Smooth muscle cell (in vitro differentiated cells): ENCODE results near the gene PBX3. TPM values are rescaled to one million over a fixed set of nuclear protein-coding genes. Genes with fewer than 3 reads are reported as not detected.

Experiments
- DNase-seq: peaks from one replicate; lab custom pipeline; 2025; ENCODE audit not compliant: unreplicated experiment; lab: John Stamatoyannopoulos, UW
- H2AFZ ChIP-seq: fragments of 200-600 bp; sonication (generic); 2 replicates; pipeline ENCODE4 v1.6.0; 2016; ENCODE audit warnings: antibody characterized with exemption, low read depth, mild to moderate bottlenecking
- H3F3A ChIP-seq: fragments of 200-600 bp; sonication (generic); 2 replicates; pipeline ENCODE4 v1.6.0; 2017; ENCODE audit warnings: antibody characterized with exemption, low read depth
- H3K27ac ChIP-seq: fragments of 200-600 bp; sonication (generic); 2 replicates; pipeline ENCODE4 v1.5.1; 2016; ENCODE audit warnings: low read depth, mild to moderate bottlenecking
- H3K27me3 ChIP-seq: fragments of 200-600 bp; sonication (generic); 2 replicates; pipeline ENCODE4 v1.6.1; 2016; ENCODE audit warnings: low read depth, mild to moderate bottlenecking
- H3K36me3 ChIP-seq: fragments of 200-600 bp; sonication (generic); 2 replicates; pipeline ENCODE4 v1.5.1; 2016; ENCODE audit warnings: low read depth
- H3K4me1 ChIP-seq: fragments of 200-600 bp; sonication (generic); 2 replicates; pipeline ENCODE4 v1.5.1; 2016; ENCODE audit warnings: low read depth
- H3K4me2 ChIP-seq: fragments of 200-600 bp; sonication (generic); 2 replicates; pipeline ENCODE4 v1.6.0; 2016; ENCODE audit warnings: mild to moderate bottlenecking
- H3K4me3 ChIP-seq: fragments of 200-600 bp; sonication (generic); 2 replicates; pipeline ENCODE4 v1.5.1; 2016; ENCODE audit warnings: mild to moderate bottlenecking
- H3K79me2 ChIP-seq: fragments of 200-600 bp; sonication (generic); 2 replicates; pipeline ENCODE4 v1.6.0; 2016; ENCODE audit warnings: low read depth, mild to moderate bottlenecking
- H3K9ac ChIP-seq: fragments of 200-600 bp; sonication (generic); 2 replicates; pipeline ENCODE4 v1.6.0; 2016; ENCODE audit warnings: low read depth
- H3K9me3 ChIP-seq: fragments of 200-600 bp; sonication (generic); replicated peaks from 2 replicates; pipeline ENCODE4 v1.5.1; 2016; ENCODE audit warnings: low read depth
- H4K20me1 ChIP-seq: fragments of 200-600 bp; sonication (generic); 2 replicates; pipeline ENCODE4 v1.6.0; 2016; ENCODE audit warnings: low read depth
- CTCF ChIP-seq: fragments of 200-600 bp; sonication (generic); IDR thresholded peaks from 2 replicates; pipeline ENCODE4 v1.5.1; 2017; ENCODE audit warnings: borderline replicate concordance, mild to moderate bottlenecking, antibody characterized with exemption; ENCODE audit not compliant: insufficient read depth, poor library complexity, severe bottlenecking
- WGBS: methylation state at CpG from one replicate; pipeline ENCODE4 v1.1.7; 2016; ENCODE audit warnings: low lambda C conversion rate; 5-methylcytosine and 5-hydroxymethylcytosine counted together
- polyA plus RNA-seq: library from polyadenylated mRNA; unstranded; fragments of >200 nt; fragmentation: Nextera tagmentation; extraction: Ambion mirVana; gene quantifications from 2 replicates; pipeline ENCODE4 v1.2.1, GENCODE V29; 2016
- total RNA-seq: library from RNA; depleted of rRNA; stranded (reverse); fragments of >200 nt; gene quantifications from 2 replicates; pipeline ENCODE4 v1.2.3, GENCODE V29; 2014

PBX3 gene
- total and polyA plus RNA-seq, 2 experiments from 2014 or later, result 15.3 to 34.6 TPM

GRCh38 chr9:125807079-125807478, 59.9 kb downstream of the PBX3 start:
- Histone ChIP-seq H3K27me3 (no peaks in the 10 kb centered on the region), H3K4me2 (no peak overlapping the region), H3K4me1 (peaks cover 4% of the 10 kb centered on the region), H3K27ac (no peak overlapping the region), H4K20me1 (peaks cover 34% of the 10 kb centered on the region), H3K79me2 (peaks cover 4% of the 10 kb centered on the region), H3F3A (peaks cover 4% of the 10 kb centered on the region), H3K9me3 (no peaks in the 10 kb centered on the region), H3K9ac (no peak overlapping the region), H3K36me3 (no peaks in the 10 kb centered on the region), H3K4me3 (no peak overlapping the region), H2AFZ (no peak overlapping the region)
- TF ChIP-seq CTCF, result no peak
- no peak for DNase-seq
- WGBS, result 84% methylated on average over 3 of the region's 3 CpGs

GRCh38 chr9:125810161-125810560, 63.0 kb downstream of the PBX3 start:
- no peak for DNase-seq
- Histone ChIP-seq H3K27ac (no peak overlapping the region), H3K9ac (no peak overlapping the region), H3K4me1 (peaks cover 6% of the 10 kb centered on the region), H3K27me3 (no peaks in the 10 kb centered on the region), H2AFZ (no peak overlapping the region), H3K9me3 (no peaks in the 10 kb centered on the region), H3K36me3 (no peaks in the 10 kb centered on the region), H3K79me2 (peaks cover 4% of the 10 kb centered on the region), H3K4me2 (no peak overlapping the region), H3F3A (peaks cover 4% of the 10 kb centered on the region), H3K4me3 (no peak overlapping the region), H4K20me1 (peaks cover 35% of the 10 kb centered on the region)
- no peak for TF ChIP-seq CTCF

GRCh38 chr9:125811002-125811401, 63.8 kb downstream of the PBX3 start:
- no peak overlapping the region for H3K9ac ChIP-seq
- no peaks in the 10 kb centered on the region for H3K9me3 ChIP-seq
- no peak for DNase-seq
- no peaks in the 10 kb centered on the region for H3K27me3 ChIP-seq
- H3K4me1 ChIP-seq, result peaks cover 5% of the 10 kb centered on the region
- H3K27ac ChIP-seq, result no peak overlapping the region
- H3K36me3 ChIP-seq, result no peaks in the 10 kb centered on the region
- no peak overlapping the region for H3K4me2 ChIP-seq
- no peak overlapping the region for H3K4me3 ChIP-seq
- 93% methylated on average over 3 of the region's 3 CpGs for WGBS
- H3F3A ChIP-seq, result no peaks in the 10 kb centered on the region
- H3K79me2 ChIP-seq, result peaks cover 4% of the 10 kb centered on the region
- H4K20me1 ChIP-seq, result peaks cover 30% of the 10 kb centered on the region
- H2AFZ ChIP-seq, result no peak overlapping the region
- TF ChIP-seq CTCF, result no peak

- H3K79me2 ChIP-seq, result peaks cover 7% of the 10 kb centered on the region
- WGBS, result 98% methylated on average over 6 of the region's 6 CpGs
These were observed 65.2 kb downstream of the PBX3 start for GRCh38 chr9:125812403-125812802.

More at GRCh38 chr9:125812403-125812802, 65.2 kb downstream of the PBX3 start:
- Histone ChIP-seq H3K36me3 (no peaks in the 10 kb centered on the region), H3K9me3 (no peaks in the 10 kb centered on the region), H3K9ac (no peak overlapping the region), H3K4me1 (peaks cover 5% of the 10 kb centered on the region), H3K27ac (no peak overlapping the region), H3F3A (no peaks in the 10 kb centered on the region), H3K4me2 (no peak overlapping the region), H4K20me1 (peaks cover 32% of the 10 kb centered on the region), H2AFZ (no peak overlapping the region), H3K27me3 (no peaks in the 10 kb centered on the region), H3K4me3 (no peak overlapping the region)
- DNase-seq, result no peak
- TF ChIP-seq CTCF, result no peak
